Mucosa of descending colon (tissue), 3 donors: ENCODE data around the gene GRHPR. TPM values are rescaled to one million over a fixed set of nuclear protein-coding genes. Genes with fewer than 3 reads are reported as not detected.
"Not testable (repeated sequence)": the region's sequence is repeated elsewhere in the genome, so short reads cannot be mapped to it uniquely, and the experiment has no call there.

Source experiments
- ATAC-seq: fragments of 200-7000 bp; cut with Tn5 transposase; one replicate; pipeline ENCODE4 v1.9.1; 2020; ENCODE audit warnings: mild to moderate bottlenecking, moderate library complexity
- DNase-seq, 3 donors: peaks; one replicate each; pipeline ENCODE4 v3.0.0-alpha.2; 2020
- H3K36me3 ChIP-seq: fragments of 200-600 bp; one replicate; pipeline ENCODE4 v1.8.0; 2021; ENCODE audit warnings: low read depth, mild to moderate bottlenecking
- H3K4me1 ChIP-seq: fragments of 200-600 bp; one replicate; pipeline ENCODE4 v1.8.0; 2021; ENCODE audit warnings: low read depth, mild to moderate bottlenecking
- H3K4me3 ChIP-seq: fragments of 200-600 bp; one replicate; pipeline ENCODE4 v1.8.0; 2021; ENCODE audit warnings: mild to moderate bottlenecking
- H3K9me3 ChIP-seq: fragments of 200-600 bp; one replicate; pipeline ENCODE4 v1.8.0; 2021; ENCODE audit warnings: mild to moderate bottlenecking
- CTCF ChIP-seq: fragments of 200-600 bp; IDR thresholded peaks from one replicate; pipeline ENCODE4 v1.8.0; 2022; ENCODE audit warnings: antibody characterized with exemption, mild to moderate bottlenecking
- intact Hi-C, 2 donors: fragments of 100-400 bp; cut with DNase I in 1 of 2; cut with micrococcal nuclease in 1 of 2; formaldehyde crosslinking; loops; one replicate each; pipeline versions ENCODE4 v1.11.0 to v1.11.1; 2022; cut with DNase I, micrococcal nuclease
- total RNA-seq, 3 donors: library from RNA; stranded (reverse); fragmentation: NEBNext Ultra II Directional in 2 of 3; extraction: Animal tissue kit (Norgen Biotek cat#: 25700) in 2 of 3; gene quantifications; one replicate each; pipeline versions ENCODE4 v1.2.1 to v1.2.4, GENCODE V29; 2021 to 2023
- donor health status: DM: no; HTN: no; CAD: no; lungs with moderate emphysema.
- donor health status: DM: no; HTN: no; CAD: no.
- donor health status: DM: no; HTN: yes; CAD: no.

GRHPR gene
- total RNA-seq, 3 donors from 2014 or later = 63.0 to 81.3 (median 79.5) TPM

DNA sequence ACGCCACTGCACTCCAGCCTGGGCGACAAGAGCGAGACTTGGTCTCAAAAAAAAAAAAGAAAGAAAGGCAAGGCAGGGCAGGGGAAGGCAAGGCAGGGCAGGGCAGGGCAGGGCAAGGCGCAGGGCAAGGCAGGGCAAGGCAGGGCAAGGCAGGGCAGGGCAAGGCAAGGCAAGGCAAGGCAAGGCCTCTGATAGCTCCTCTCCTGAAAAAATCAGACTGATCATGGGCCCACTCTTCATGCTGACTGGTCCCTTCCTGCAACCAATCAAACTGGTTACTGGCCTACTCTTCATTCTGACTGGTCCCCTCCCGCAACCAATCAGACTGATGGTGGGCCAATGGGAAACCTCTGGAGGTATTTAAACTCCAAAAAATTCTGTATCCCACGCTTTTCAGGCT is 46.1 kb downstream of the GRHPR start:
- no peak for TF ChIP-seq CTCF
- peak in 1 of 3 donors; percentile 51 for DNase-seq
- intact Hi-C loops = no loop called here
- no peak for ATAC-seq
- Histone ChIP-seq H3K4me3 (no peak overlapping the region), H3K4me1 (peaks cover 9% of the 10 kb centered on the region), H3K9me3 (no peaks in the 10 kb centered on the region), H3K36me3 (peaks cover 3% of the 10 kb centered on the region)

- Histone ChIP-seq H3K4me3 (no peak overlapping the region), H3K36me3 (no peaks in the 10 kb centered on the region), H3K9me3 (peaks cover 5% of the 10 kb centered on the region), H3K4me1 (no peaks in the 10 kb centered on the region)
- intact Hi-C loops = no loop called here
- TF ChIP-seq CTCF = no peak
- DNase-seq = no peak
- ATAC-seq = peak; percentile 79
Measured at GRCh38 chr9:37471942-37472684, 49.6 kb downstream of the GRHPR start.

DNA sequence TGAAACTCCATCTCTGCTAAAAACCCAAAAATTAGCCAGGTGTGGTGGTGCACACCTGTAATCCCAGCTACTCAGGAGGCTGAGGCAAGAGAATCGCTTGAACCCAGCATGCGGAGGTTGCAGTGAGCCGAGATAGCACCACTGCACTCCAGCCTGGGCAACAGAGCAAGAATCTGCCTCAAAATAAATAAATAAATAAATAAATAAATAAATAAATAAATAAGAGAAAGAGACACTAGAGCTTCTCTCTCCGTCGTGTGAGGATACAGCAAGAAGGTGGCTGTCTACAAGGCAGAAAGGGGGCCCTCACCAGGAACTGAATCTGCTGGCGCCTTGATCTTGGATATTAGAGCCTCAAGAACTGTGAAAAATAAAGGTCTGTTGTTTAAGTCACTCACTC is 51.5 kb downstream of the GRHPR start:
- H3K36me3 ChIP-seq, ATAC-seq, DNase-seq, H3K4me3 ChIP-seq, H3K4me1 ChIP-seq, intact Hi-C loops, H3K9me3 ChIP-seq: not testable (repeated sequence)

- Histone ChIP-seq H3K4me3 (no peak overlapping the region), H3K9me3 (peaks cover 5% of the 10 kb centered on the region), H3K4me1 (no peaks in the 10 kb centered on the region), H3K36me3 (no peaks in the 10 kb centered on the region)
- no peak for ATAC-seq
- no peak for DNase-seq
- TF ChIP-seq CTCF = no peak
- intact Hi-C loops = no loop called here
Measured at GRCh38 chr9:37474438-37474837, 51.9 kb downstream of the GRHPR start.

DNA sequence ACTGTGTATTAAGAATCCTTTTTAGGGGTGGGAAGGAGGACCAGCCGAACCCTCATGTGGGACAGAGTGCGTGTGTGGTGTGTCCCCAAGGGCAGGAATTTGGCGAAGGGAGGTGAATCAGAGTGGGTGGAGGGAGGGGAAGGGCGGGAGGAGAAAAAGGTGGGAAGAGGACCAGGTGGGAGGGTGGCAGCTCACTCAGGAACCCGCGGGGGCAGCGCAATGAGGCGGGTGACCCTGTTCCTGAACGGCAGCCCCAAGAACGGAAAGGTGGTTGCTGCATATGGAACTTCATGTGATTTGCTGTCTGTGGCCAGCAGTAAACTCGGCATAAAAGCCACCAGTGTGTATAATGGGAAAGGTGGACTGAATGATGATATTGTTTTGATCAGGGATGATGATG is 54.4 kb downstream of the GRHPR start:
- no peaks in the 10 kb centered on the region for H3K36me3 ChIP-seq
- intact Hi-C loops = no loop called here
- H3K4me1 ChIP-seq = no peaks in the 10 kb centered on the region
- H3K4me3 ChIP-seq = no peak overlapping the region
- DNase-seq (no peak), ATAC-seq (no peak)
- H3K9me3 ChIP-seq = peaks cover 5% of the 10 kb centered on the region
- TF ChIP-seq CTCF = no peak

DNA sequence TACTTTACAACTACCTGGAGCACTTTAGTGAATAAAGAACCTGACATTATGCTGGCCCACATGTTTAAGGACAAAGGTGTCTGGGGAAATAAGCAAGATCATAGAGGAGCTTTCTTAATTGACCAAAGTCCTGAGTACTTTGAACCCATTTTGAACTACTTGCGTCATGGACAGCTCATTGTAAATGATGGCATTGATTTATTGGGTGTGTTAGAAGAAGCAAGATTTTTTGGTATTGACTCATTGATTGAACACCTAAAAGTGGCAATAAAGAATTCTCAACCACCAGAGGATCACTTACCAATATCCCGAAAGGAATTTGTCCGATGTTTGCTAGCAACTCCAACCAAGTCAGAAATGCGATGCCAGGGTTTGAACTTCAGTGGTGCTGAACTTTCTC is 54.9 kb downstream of the GRHPR start:
- H3K36me3 ChIP-seq, intact Hi-C loops, DNase-seq, H3K4me1 ChIP-seq, H3K4me3 ChIP-seq, H3K9me3 ChIP-seq: not testable (repeated sequence)
- ATAC-seq = peak; percentile 32

- intact Hi-C loops, DNase-seq, H3K9me3 ChIP-seq, H3K4me3 ChIP-seq, H3K4me1 ChIP-seq, H3K36me3 ChIP-seq, ATAC-seq: not testable (repeated sequence)
Measured at GRCh38 chr9:37477987-37478619, 55.6 kb downstream of the GRHPR start.
